H9 (cell line): ENCODE data around the gene BRK1. TPM values are rescaled to one million over a fixed set of nuclear protein-coding genes. Genes with fewer than 3 reads are reported as not detected.

ENCODE experiments used
- DNase-seq: peaks from one replicate; pipeline ENCODE4 v3.0.0-alpha.2; 2017
- H2AFZ ChIP-seq: one replicate; pipeline ENCODE4 v1.6.1; 2013; ENCODE audit warnings: mild to moderate bottlenecking, low read length, control low read depth, moderate library complexity
- H2AK5ac ChIP-seq: 2 replicates; pipeline ENCODE4 v1.6.1; 2013; ENCODE audit warnings: low read length, control low read depth, mixed read lengths; ENCODE audit not compliant: insufficient read length
- H2BK120ac ChIP-seq: one replicate; pipeline ENCODE4 v1.6.1; 2013; ENCODE audit warnings: low read depth, mild to moderate bottlenecking, low read length, control low read depth, inconsistent platforms; ENCODE audit not compliant: poor library complexity, severe bottlenecking
- H2BK12ac ChIP-seq: 2 replicates; pipeline ENCODE4 v1.6.1; 2013; ENCODE audit warnings: low read length, control low read depth, mixed read lengths, low read depth; ENCODE audit not compliant: insufficient read length
- H2BK15ac ChIP-seq: 2 replicates; pipeline ENCODE4 v1.6.1; 2013; ENCODE audit warnings: low read depth, low read length, control low read depth
- H2BK20ac ChIP-seq: one replicate; pipeline ENCODE4 v1.6.1; 2013; ENCODE audit warnings: low read depth, mild to moderate bottlenecking, low read length, control low read depth, inconsistent platforms; ENCODE audit not compliant: poor library complexity, severe bottlenecking
- H2BK5ac ChIP-seq: 2 replicates; pipeline ENCODE4 v1.6.1; 2013; ENCODE audit warnings: low read length, control low read depth, mixed read lengths; ENCODE audit not compliant: insufficient read length
- H3K14ac ChIP-seq: 2 replicates; pipeline ENCODE4 v1.6.1; 2013; ENCODE audit warnings: low read length, control low read depth; ENCODE audit not compliant: insufficient read depth
- H3K18ac ChIP-seq: 2 replicates; pipeline ENCODE4 v1.6.1; 2013; ENCODE audit warnings: low read depth, mild to moderate bottlenecking, mixed read lengths, low read length, control low read depth; ENCODE audit not compliant: insufficient read length
- H3K23ac ChIP-seq: 2 replicates; pipeline ENCODE4 v1.6.1; 2013; ENCODE audit warnings: low read length, control low read depth, mixed read lengths, low read depth; ENCODE audit not compliant: insufficient read length
- H3K23me2 ChIP-seq: 2 replicates; pipeline ENCODE4 v1.6.1; 2013; ENCODE audit warnings: low read depth, mild to moderate bottlenecking, mixed read lengths, low read length, control low read depth; ENCODE audit not compliant: insufficient read length, poor library complexity, severe bottlenecking
- H3K27ac ChIP-seq: 2 replicates; pipeline ENCODE4 v1.5.1; 2013; ENCODE audit warnings: low read length, control low read depth, mixed read lengths, low read depth; ENCODE audit not compliant: insufficient read length
- H3K27me3 ChIP-seq: 2 replicates; pipeline ENCODE4 v1.6.1; 2013; ENCODE audit warnings: low read length, control low read depth, inconsistent platforms; ENCODE audit not compliant: insufficient read depth
- H3K4ac ChIP-seq: 2 replicates; pipeline ENCODE4 v1.6.1; 2013; ENCODE audit warnings: low read depth, mild to moderate bottlenecking, control low read depth, inconsistent platforms, low read length, moderate library complexity
- H3K4me1 ChIP-seq: 2 replicates; pipeline ENCODE4 v1.6.1; 2013; ENCODE audit warnings: low read length, control low read depth, inconsistent platforms; ENCODE audit not compliant: insufficient read depth
- H3K4me2 ChIP-seq: 2 replicates; pipeline ENCODE4 v1.6.1; 2013; ENCODE audit warnings: low read length, control low read depth, mixed read lengths; ENCODE audit not compliant: insufficient read length, insufficient read depth
- H3K56ac ChIP-seq: 2 replicates; pipeline ENCODE4 v1.6.1; 2013; ENCODE audit warnings: low read depth, mild to moderate bottlenecking, mixed read lengths, low read length, control low read depth; ENCODE audit not compliant: insufficient read length
- H3K79me1 ChIP-seq: 2 replicates; pipeline ENCODE4 v1.6.1; 2013; ENCODE audit warnings: low read depth, mild to moderate bottlenecking, moderate library complexity, low read length, control low read depth, inconsistent platforms; ENCODE audit not compliant: insufficient read depth, poor library complexity, severe bottlenecking
- H3K79me2 ChIP-seq: 2 replicates; pipeline ENCODE4 v1.6.1; 2013; ENCODE audit warnings: low read length, control low read depth, inconsistent platforms; ENCODE audit not compliant: insufficient read depth
- H3K9ac ChIP-seq: 2 replicates; pipeline ENCODE4 v1.6.1; 2013; ENCODE audit warnings: low read length, control low read depth, mixed read lengths; ENCODE audit not compliant: insufficient read length; ENCODE audit errors: extremely low read depth
- H3K9me3 ChIP-seq: one replicate; pipeline ENCODE4 v1.6.1; 2013; ENCODE audit warnings: low read depth, low read length, inconsistent platforms; ENCODE audit not compliant: control insufficient read depth
- H3T11ph ChIP-seq: one replicate; pipeline ENCODE4 v1.6.1; 2013; ENCODE audit warnings: mild to moderate bottlenecking, low read length, control low read depth, inconsistent platforms
- H4K20me1 ChIP-seq: one replicate; pipeline ENCODE4 v1.6.1; 2013; ENCODE audit not compliant: control insufficient read depth, insufficient read length, insufficient read depth
- H4K5ac ChIP-seq: 2 replicates; pipeline ENCODE4 v1.6.1; 2013; ENCODE audit warnings: low read depth, mild to moderate bottlenecking, mixed read lengths, low read length, control low read depth; ENCODE audit not compliant: insufficient read length
- H4K8ac ChIP-seq: replicated peaks from 2 replicates; pipeline ENCODE4 v1.6.1; 2013; ENCODE audit warnings: low read length, control low read depth, mixed read lengths, low read depth; ENCODE audit not compliant: insufficient read length
- H4K91ac ChIP-seq: 2 replicates; pipeline ENCODE4 v1.6.1; 2013; ENCODE audit warnings: low read depth, mild to moderate bottlenecking, moderate library complexity, mixed read lengths, low read length, control low read depth; ENCODE audit not compliant: insufficient read length
- H3K27ac Mint-ChIP-seq, 3 experiments: 2 replicates in 2 of 3; 3 replicates in 1 of 3; pipeline ENCODE4 v1.8.0; 2020 to 2021; ENCODE audit warnings: mixed read lengths in 3 of 3, mild to moderate bottlenecking in 1 of 3, moderate library complexity in 1 of 3
- H3K27me3 Mint-ChIP-seq: 2 replicates; pipeline ENCODE4 v1.8.0; 2021; ENCODE audit warnings: low read depth, mild to moderate bottlenecking, moderate library complexity, mixed read lengths
- H3K36me3 Mint-ChIP-seq, 3 experiments: 2 replicates in 2 of 3; 3 replicates in 1 of 3; pipeline ENCODE4 v1.8.0; 2020 to 2021; ENCODE audit warnings: low read depth in 3 of 3, mixed read lengths in 3 of 3; ENCODE audit not compliant: insufficient read depth in 1 of 3
- H3K4me1 Mint-ChIP-seq, 2 experiments: 2 replicates each; pipeline ENCODE4 v1.8.0; 2020; ENCODE audit warnings: mixed read lengths in 2 of 2
- H3K4me3 Mint-ChIP-seq, 2 experiments: 2 replicates in 1 of 2; 3 replicates in 1 of 2; pipeline ENCODE4 v1.8.0; 2020 to 2021; ENCODE audit warnings: mild to moderate bottlenecking in 2 of 2, mixed read lengths in 2 of 2, moderate library complexity in 1 of 2
- H3K9me3 Mint-ChIP-seq, 2 experiments: 2 replicates in 1 of 2; 3 replicates in 1 of 2; pipeline ENCODE4 v1.8.0; 2020; ENCODE audit warnings: mild to moderate bottlenecking in 2 of 2, mixed read lengths in 2 of 2, moderate library complexity in 1 of 2
- CTCF ChIP-seq: fragments of 200-600 bp; sonication (generic); conservative IDR thresholded peaks from 3 replicates; pipeline ENCODE4 v1.8.0; 2021; ENCODE audit warnings: antibody characterized with exemption, mild to moderate bottlenecking
- WGBS: extraction: QIAGEN DNeasy Blood & Tissue Kit; methylation state at CpG from one replicate; pipeline ENCODE4 v1.1.7; 2013; ENCODE audit warnings: missing lambda C conversion rate, low lambda C conversion rate, mixed read lengths; ENCODE audit not compliant: insufficient read length; ENCODE audit errors: extremely low coverage; 5-methylcytosine and 5-hydroxymethylcytosine counted together
- total RNA-seq: library from RNA; stranded (reverse); gene quantifications from 2 replicates; pipeline ENCODE4 v1.2.1, GENCODE V29; 2021

BRK1 gene
- total RNA-seq, 1 experiment from 2014 or later, result 121 TPM

DNA sequence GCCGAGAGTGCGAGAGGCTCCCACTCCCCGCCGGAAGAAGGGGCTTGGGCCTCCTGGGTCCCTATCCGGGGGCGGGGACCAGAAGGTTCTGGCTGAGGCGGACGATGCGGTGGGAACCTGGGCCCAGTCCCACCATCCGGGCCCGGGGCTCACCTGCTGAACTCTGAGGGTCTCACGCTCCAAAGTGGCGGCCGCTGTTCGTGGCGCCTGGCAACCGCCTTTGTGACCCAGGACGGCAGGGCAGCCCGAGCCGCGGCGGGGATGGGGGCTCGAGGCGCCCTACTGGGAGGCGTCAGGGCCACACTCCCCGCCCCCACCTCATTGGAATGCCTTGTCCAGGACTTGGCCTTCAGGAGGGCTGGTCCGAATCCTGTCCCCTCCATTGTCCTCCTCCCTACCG is 7.4 kb upstream of the BRK1 start, which contains the start of gene FANCD2OS:
FANCD2OS (minus strand) TSS at position 165 of the 400 bp plus-strand sequence. CDS start 3,481 bp downstream, outside the sequence.
- Histone ChIP-seq H2BK12ac (no peak within 1 kb of the TSS), H4K8ac (no peak within 1 kb of the TSS), H3K79me2 (no peaks in the 10 kb centered on the region), H2AFZ (no peak within 1 kb of the TSS), H4K20me1 (no peaks in the 10 kb centered on the region), H4K91ac (no peak within 1 kb of the TSS), H3K18ac (no peak within 1 kb of the TSS), H3K4me2 (no peak within 1 kb of the TSS), H2BK120ac (no peak within 1 kb of the TSS), H3K23ac (no peak within 1 kb of the TSS), H3K4ac (no peak within 1 kb of the TSS; the same call in 1 of the 2 replicates), H3K23me2 (no peaks in the 10 kb centered on the region), H2BK15ac (no peak within 1 kb of the TSS), H3K79me1 (no peaks in the 10 kb centered on the region), H2AK5ac (no peak within 1 kb of the TSS), H3T11ph (no peak within 1 kb of the TSS), H3K14ac (no peak within 1 kb of the TSS; the same call in 1 of the 2 replicates), H3K27ac (no peak within 1 kb of the TSS), H3K56ac (no peak within 1 kb of the TSS), H4K5ac (no peak within 1 kb of the TSS), H2BK20ac (no peak within 1 kb of the TSS), H3K27me3 (no peaks in the 10 kb centered on the region), H2BK5ac (no peak within 1 kb of the TSS), H3K4me1 (no peaks in the 10 kb centered on the region), H3K9ac (no peak within 1 kb of the TSS), H3K9me3 (no peaks in the 10 kb centered on the region)
- Mint-ChIP-seq H3K27ac (peak within 1 kb of the TSS in 1 of 3 experiments; percentile 40; a peak in 2 of 7 replicates), H3K27me3 (peaks cover 1% of the 10 kb centered on the region; the same call in 1 of the 2 replicates), H3K4me3 (no peak within 1 kb of the TSS), H3K9me3 (no peaks in the 10 kb centered on the region), H3K36me3 (no peaks in the 10 kb centered on the region), H3K4me1 (no peaks in the 10 kb centered on the region)
- TF ChIP-seq CTCF, result no peak
- WGBS, result no CpG with 5 or more reads among the region's 28 CpGs
- peak; percentile 28 for DNase-seq
